SK-N-MC (cell line): ENCODE results near the gene ERP27.
A peak's percentile ranks its signal among the peaks of the same experiment; 100 is the strongest.

Experiments used
- DNase-seq: peaks from one replicate; pipeline ENCODE4 v3.0.0-alpha.2; 2011; ENCODE audit warnings: low read depth, low spot score
- H3K27ac ChIP-seq: fragments of 200-600 bp; sonication (generic); 2 replicates; pipeline ENCODE4 v1.5.1; 2016; ENCODE audit warnings: mixed run types
- H3K36me3 ChIP-seq: fragments of 200-600 bp; sonication (generic); 2 replicates; pipeline ENCODE4 v1.6.1; 2017; ENCODE audit warnings: antibody characterized with exemption, low read length, mixed read lengths; ENCODE audit not compliant: insufficient read depth
- H3K4me3 ChIP-seq: fragments of 200-600 bp; sonication (generic); 2 replicates; pipeline ENCODE4 v1.5.1; 2016
- H3K9ac ChIP-seq: fragments of 200-600 bp; sonication (generic); 2 replicates; pipeline ENCODE4 v1.8.0; 2017; ENCODE audit warnings: mixed run types, mixed read lengths; ENCODE audit not compliant: insufficient read length
- H3K9me3 ChIP-seq: fragments of 200-600 bp; sonication (generic); 2 replicates; pipeline ENCODE4 v1.6.1; 2017; ENCODE audit warnings: low read depth, mild to moderate bottlenecking, antibody characterized with exemption, low read length, moderate library complexity, mixed read lengths
- EZH2 ChIP-seq: fragments of 200-600 bp; sonication (generic); IDR thresholded peaks from one replicate; pipeline ENCODE4 v1.6.1; 2017; ENCODE audit warnings: antibody characterized with exemption
- FOXP2 ChIP-seq: optimal IDR thresholded peaks from 2 replicates; pipeline ENCODE3; 2011; ENCODE audit warnings: mild to moderate bottlenecking, moderate library complexity; ENCODE audit not compliant: insufficient read depth; ENCODE audit errors: extremely low read length, control extremely low read depth
- POLR2AphosphoS5 ChIP-seq: IDR thresholded peaks from 2 replicates; pipeline ENCODE4 v1.6.1; 2012; ENCODE audit warnings: mild to moderate bottlenecking, low read depth, low read length, borderline replicate concordance

The ERP27 gene

DNA sequence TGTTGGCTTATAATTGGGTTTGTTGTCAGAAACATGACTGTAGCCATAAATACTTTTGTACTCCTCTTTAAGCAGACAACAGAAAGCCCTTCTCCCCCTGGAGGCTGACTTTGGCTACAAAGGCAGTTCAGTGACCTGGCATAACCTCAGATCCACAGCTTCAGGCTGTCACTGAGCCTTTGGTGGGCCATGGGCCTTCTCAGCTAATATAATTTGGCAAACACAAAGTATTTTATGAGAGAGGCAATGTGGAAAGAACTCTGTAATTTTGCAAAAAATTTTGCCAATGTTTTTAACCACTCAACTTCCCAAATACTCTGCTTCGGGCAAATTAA, 37.1 kb downstream of the ERP27 start:
- H3K9me3 ChIP-seq: no peaks in the 10 kb centered on the region
- no peak overlapping the region for H3K9ac ChIP-seq
- TF ChIP-seq POLR2AphosphoS5 (no peak), FOXP2 (no peak), EZH2 (no peak)
- no peak for DNase-seq
- H3K4me3 ChIP-seq: no peak overlapping the region
- H3K27ac ChIP-seq: peak overlapping the region; percentile 35
- no peaks in the 10 kb centered on the region for H3K36me3 ChIP-seq

DNA sequence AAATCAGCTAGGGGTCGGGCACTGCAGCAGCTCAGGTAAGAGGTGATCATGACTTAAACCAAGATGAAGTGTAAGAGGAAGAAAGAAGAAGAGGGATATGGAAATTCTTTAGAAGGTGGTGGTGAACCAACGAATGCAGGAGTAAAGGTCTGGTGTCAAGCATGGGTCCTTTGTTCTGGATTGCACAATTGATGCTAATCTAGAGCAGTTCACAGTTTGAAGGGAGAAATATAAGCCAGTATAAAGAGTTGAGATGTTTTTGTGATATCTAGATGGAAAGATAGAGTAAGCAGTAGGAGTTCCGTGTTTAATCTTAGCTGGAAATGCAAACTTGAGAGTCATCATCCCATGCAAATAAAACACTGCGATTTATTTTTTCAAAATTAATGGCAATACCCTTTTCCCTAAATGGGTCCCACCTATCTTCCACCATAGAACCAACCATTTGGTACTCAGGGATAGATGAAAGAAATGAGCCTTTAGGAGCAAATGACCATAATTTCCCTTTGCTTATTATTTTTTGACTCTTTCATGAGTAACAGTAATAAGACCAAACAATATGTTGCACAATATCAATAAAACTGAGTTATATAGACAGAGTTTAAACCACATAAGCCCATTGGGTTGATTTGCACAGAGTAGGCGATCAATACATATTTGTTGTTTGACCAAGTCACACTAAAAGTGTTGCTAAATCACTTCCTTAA, 37.7 kb downstream of the ERP27 start:
- no peak for TF ChIP-seq POLR2AphosphoS5
- TF ChIP-seq EZH2: no peak
- no peak for TF ChIP-seq FOXP2
- Histone ChIP-seq H3K36me3 (no peaks in the 10 kb centered on the region), H3K9me3 (no peaks in the 10 kb centered on the region), H3K4me3 (no peak overlapping the region), H3K27ac (no peak overlapping the region), H3K9ac (no peak overlapping the region)
- DNase-seq: no peak

- Histone ChIP-seq H3K4me3 (0 out of 2 replicates have a peak overlapping the region, but pooled peaks have one; percentile 1), H3K27ac (peak overlapping the region; percentile 85)
Observed at GRCh38 chr12:14896521-14897169, 41.7 kb downstream of the ERP27 start.

DNA sequence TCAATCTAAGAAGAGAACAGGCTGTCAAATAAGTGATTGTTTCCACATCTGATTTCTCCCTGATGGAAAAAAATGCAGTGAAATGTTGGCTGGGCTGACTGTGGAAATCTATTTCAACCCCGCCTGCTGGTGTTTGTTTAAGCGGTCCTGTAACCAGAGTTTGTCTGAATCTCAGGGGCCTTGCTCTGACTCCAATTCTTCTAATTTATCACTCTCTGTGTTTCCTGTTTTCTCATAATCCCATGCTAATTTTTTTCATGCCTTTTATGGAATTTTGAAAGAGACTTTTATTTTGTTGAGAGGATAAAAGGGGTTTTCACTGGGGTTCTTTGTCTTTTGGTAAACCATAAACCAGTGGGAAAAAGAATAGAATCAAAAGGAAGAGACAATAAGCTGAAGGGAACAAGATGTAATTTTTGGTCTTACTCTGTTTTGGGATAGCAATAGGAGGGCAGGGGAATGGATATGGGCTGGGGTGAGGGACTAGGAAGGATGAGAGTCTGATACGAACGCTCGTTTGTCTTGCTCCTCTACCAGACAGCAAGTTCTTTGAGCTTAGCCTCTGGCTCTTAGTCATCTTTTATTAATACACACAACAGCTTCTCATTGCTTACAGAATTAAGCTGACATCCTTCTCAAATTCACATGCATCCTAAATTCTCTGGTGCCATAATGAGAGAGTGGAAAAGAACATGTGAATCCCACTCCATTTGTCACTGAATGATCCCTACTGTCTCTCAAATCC, 44.7 kb downstream of the ERP27 start:
- Histone ChIP-seq H3K27ac (peak overlapping the region; percentile 74), H3K9ac (no peak overlapping the region), H3K4me3 (peak overlapping the region; percentile 11; the same call in 1 of the 2 replicates), H3K9me3 (no peaks in the 10 kb centered on the region), H3K36me3 (no peaks in the 10 kb centered on the region)
- no peak for DNase-seq
- no peak for TF ChIP-seq EZH2
- no peak for TF ChIP-seq POLR2AphosphoS5
- no peak for TF ChIP-seq FOXP2

More at GRCh38 chr12:14896521-14897169, 41.7 kb downstream of the ERP27 start:
- Histone ChIP-seq H3K9ac (peak overlapping the region; percentile 41), H3K36me3 (no peaks in the 10 kb centered on the region), H3K9me3 (no peaks in the 10 kb centered on the region)
- TF ChIP-seq POLR2AphosphoS5 (no peak), EZH2 (no peak), FOXP2 (no peak)
- no peak for DNase-seq

- DNase-seq: no peak
- TF ChIP-seq POLR2AphosphoS5 (no peak), FOXP2 (no peak), EZH2 (no peak)
Observed at GRCh38 chr12:14892726-14893505, 45.4 kb downstream of the ERP27 start.

DNA sequence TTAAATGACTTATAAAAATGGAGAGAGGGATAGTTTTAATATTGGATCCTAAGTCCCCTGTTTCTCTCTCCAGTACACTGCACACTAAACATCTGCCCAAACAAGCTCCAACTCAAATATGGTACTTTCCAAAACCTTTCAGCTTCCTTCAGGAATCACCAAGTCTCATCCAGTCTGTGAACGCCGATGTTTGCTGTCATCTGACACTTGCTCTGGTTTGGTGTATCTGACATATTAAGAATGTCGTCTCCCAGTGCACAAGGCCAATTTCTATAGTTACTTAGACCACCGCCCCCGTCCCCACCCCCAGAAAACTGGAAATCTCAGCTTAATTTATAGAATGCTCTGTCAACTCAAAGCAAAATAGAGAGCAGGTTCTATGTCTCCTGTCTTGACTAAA, 47.6 kb downstream of the ERP27 start:
- DNase-seq: no peak
- no peaks in the 10 kb centered on the region for H3K9me3 ChIP-seq

More at GRCh38 chr12:14892726-14893505, 45.4 kb downstream of the ERP27 start:
- no peaks in the 10 kb centered on the region for H3K36me3 ChIP-seq
- H3K27ac ChIP-seq: peak overlapping the region; percentile 74
- H3K4me3 ChIP-seq: peak overlapping the region; percentile 11; the same call in 1 of the 2 replicates
- no peak overlapping the region for H3K9ac ChIP-seq
- H3K9me3 ChIP-seq: no peaks in the 10 kb centered on the region

GRCh38 chr12:14886271-14886670, 52.1 kb downstream of the ERP27 start:
- DNase-seq: no peak
- no peak overlapping the region for H3K27ac ChIP-seq
- no peak for TF ChIP-seq EZH2
- no peak for TF ChIP-seq POLR2AphosphoS5
- TF ChIP-seq FOXP2: no peak
- no peaks in the 10 kb centered on the region for H3K9me3 ChIP-seq
- no peaks in the 10 kb centered on the region for H3K36me3 ChIP-seq
- no peak overlapping the region for H3K4me3 ChIP-seq
- no peak overlapping the region for H3K9ac ChIP-seq

More for the DNA sequence above, 47.6 kb downstream of the ERP27 start:
- TF ChIP-seq FOXP2 (no peak), POLR2AphosphoS5 (no peak), EZH2 (no peak)
- H3K27ac ChIP-seq: no peak overlapping the region
- no peak overlapping the region for H3K9ac ChIP-seq
- H3K36me3 ChIP-seq: no peaks in the 10 kb centered on the region
- H3K4me3 ChIP-seq: no peak overlapping the region
